SK-MEL-5 (cell line): Measurements from ENCODE around the gene NMU. TPM values are rescaled to one million over a fixed set of nuclear protein-coding genes. Genes with fewer than 3 reads are reported as not detected.
"Not testable (repeated sequence)": the region's sequence is repeated elsewhere in the genome, so short reads cannot be mapped to it uniquely, and the experiment has no call there.

ENCODE experiments used
- DNase-seq: peaks from one replicate; pipeline ENCODE4 v3.0.0-alpha.2; 2016; ENCODE audit warnings: low read depth, low spot score
- in situ Hi-C: cut with HindIII; loops from 2 replicates; pipeline ENCODE4 v1.10.0; 2016; ENCODE audit warnings: low sequenced_read_pairs, high pct_unique_total_duplicates, low pct_unique_long_range_greater_than_20kb
- total RNA-seq: library from RNA; depleted of rRNA; stranded (reverse); fragments of >200 nt; shearing (Covaris generic); gene quantifications from 2 replicates; pipeline ENCODE4 v1.2.3, GENCODE V29; 2014

NMU gene
- total RNA-seq, 1 experiment from 2014 or later: not detected

DNA sequence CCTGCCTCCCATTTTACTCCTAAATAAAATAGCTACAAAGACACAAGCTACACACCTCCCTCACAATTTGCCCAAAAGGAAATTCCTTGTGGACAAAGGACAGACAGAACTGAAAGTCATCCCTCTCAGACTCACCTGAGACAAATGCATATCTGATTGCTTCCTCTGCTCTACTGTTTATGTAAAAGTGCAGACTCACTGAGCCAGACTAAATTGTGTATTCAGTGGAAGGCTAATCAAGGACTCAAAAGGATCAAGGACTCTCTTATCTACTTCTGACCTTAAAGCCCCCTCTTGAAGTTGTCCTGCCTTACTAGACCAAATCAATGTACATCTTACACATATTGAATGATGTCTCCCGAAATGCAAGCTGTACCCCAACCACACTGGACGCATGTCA, 47.9 kb downstream of the NMU start:
- in situ Hi-C loops: no loop called here
- DNase-seq: no peak

DNA sequence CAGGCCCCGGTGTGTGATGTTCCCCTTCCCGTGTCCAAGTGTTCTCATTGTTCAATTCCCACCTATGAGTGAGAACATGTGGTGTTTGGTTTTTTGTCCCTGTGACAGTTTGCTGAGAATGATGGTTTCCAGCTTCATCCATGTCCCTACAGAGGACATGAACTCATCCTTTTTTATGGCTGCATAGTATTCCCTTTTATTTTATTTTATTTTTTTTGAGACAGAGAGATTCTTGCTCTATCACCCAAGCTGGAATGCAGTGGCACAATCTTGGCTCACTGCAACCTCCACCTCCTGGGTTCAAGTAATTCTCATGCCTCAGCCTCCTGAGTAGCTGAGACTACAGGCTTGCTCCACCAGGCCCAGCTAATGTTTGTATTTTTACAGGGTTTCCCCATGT, 53.3 kb downstream of the NMU start:
- DNase-seq, in situ Hi-C loops: not testable (repeated sequence)

GRCh38 chr4:55578341-55579010, 57.6 kb downstream of the NMU start:
- in situ Hi-C loops: no loop called here
- DNase-seq: no peak

- DNase-seq: no peak
- in situ Hi-C loops: no loop called here
Observed at GRCh38 chr4:55575513-55575912, 60.6 kb downstream of the NMU start.

DNA sequence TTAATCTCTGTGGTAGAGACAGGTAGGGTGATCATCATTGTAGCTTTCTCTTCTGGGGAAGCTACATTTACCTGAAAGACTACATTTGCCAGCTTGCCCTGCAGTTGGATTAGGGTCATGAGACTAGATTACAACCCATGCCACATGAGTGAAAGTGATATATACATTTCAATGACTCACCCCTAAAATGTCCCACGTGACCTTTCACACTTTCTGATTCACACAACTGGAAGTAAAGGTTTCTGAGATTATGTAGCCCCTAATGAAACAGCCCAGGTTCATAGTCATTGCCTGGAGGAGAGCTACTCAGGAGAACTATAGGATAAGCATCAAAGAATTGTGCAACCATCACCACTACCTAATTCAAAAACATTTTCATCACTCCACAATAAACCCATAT, 61.8 kb downstream of the NMU start:
- DNase-seq: no peak
- in situ Hi-C loops: no loop called here

DNA sequence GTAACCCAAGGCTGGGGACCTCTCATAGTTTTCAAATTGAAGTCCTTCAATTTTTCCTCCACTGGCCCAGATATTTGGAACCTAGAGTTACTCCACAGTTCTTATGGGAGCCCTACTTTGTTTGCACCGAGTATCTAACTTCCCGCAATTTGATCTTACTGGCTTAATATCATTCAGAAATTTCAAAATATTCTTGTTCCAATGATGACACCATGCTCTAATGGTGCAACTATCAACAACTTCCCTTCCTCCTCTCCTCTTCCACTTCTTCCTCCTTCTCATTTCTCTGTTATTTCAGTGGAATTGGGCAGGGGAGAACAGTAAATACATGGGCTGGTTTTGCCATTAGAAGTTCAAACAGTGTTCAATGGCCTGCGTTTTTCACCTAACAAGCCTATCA, 64.3 kb downstream of the NMU start:
- in situ Hi-C loops: no loop called here

DNA sequence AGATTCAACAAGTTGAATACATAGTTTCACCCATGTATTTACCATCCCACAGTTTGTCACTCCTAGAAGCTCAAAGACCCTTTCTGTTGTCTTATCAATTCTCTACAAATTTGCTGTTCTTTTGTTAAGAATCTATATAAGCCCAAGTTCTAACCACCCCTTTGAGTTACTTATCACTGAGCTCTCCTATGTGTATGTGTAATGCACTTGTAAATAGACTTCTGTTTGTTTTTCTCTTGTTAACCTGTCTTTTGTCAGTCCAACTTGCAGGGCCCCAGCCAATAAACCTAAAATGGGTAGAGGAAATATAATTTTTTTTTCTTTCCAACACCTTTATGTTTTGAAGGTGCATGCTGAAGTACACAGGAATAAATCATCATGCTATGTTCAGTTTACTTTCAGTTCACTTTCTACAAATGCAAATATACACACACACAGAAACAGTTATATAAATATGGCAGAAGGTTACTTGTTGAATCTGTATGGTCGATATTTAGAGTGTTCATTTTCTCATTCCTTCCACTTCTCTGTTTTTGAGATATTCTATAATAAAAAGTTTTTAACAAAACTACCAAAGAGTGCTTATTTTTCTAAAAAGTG, 67.1 kb downstream of the NMU start:
- in situ Hi-C loops: no loop called here
- no peak for DNase-seq

More for the DNA sequence above, 64.3 kb downstream of the NMU start:
- no peak for DNase-seq

GRCh38 chr4:55561889-55562288, 74.2 kb downstream of the NMU start:
- DNase-seq: no peak
- in situ Hi-C loops: no loop called here

- in situ Hi-C loops: no loop called here
- no peak for DNase-seq
Observed at GRCh38 chr4:55560096-55560495, 76.0 kb downstream of the NMU start.

DNA sequence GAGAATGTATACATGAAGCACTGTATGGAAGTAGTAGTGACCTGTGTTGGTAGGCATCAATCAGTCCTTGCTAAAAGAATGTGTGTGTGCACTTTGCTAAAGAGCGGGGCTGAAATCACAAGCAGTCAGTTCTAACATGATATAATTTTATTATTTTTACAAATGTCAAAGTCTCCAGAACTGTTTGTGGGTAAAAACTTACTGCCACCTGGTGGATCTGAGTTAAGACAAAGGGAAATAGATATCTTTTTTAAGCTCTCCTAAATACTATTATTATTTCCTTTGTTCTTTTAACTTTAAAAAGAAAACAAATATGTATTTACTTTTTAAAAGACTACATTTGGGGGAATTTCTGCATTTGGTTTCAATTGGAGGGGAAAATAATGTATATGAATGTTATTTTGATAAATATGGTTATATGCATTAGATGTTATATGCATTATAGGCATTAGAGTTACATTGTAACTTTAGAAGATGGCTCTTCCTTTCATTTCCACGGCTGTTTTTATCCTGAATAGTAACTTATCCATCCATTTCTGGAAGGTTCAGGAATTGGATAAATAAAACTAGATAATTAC, 81.6 kb downstream of the NMU start:
- in situ Hi-C loops: no loop called here
- DNase-seq: peak; percentile 8

DNA sequence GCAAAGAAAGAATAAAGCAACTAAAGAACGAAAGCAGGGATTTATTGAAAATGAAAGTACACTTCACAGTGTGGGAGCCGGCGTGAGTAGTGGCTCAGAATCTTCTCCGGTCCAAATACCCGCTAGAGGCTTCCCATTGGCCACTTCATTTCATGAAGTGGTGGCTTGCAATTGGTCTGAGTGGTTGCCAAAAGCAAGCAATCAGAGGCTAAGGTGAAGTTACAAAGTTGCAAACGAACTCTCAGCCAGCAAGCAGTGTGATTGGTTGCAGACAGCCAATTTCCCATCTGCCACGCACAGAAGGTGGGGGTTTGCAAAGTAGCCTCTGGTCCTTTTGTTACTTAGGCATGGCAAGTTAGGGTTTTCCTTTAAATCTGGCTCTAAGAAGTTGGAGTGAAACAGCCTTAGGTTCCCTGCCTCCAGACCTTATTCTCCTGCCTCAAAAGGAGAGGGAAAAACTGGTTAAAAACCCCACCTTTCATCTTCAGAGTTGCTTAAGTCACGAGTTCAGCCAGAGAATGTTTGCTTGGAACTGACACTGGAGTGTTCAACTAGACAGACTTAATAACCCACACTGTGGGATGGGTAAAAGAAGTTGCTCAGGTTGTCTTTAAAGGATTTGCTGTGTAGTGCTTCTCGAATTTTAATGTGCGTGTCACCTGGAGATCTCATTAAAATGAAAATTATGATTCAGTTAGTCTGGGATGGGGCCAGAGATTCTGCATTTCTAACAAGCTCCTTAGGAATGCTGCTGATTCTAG, 82.5 kb downstream of the NMU start:
- in situ Hi-C loops: no loop called here

GRCh38 chr4:55551964-55552363, 84.1 kb downstream of the NMU start:
- in situ Hi-C loops: not testable (repeated sequence)

More for the DNA sequence above, 82.5 kb downstream of the NMU start:
- peak; percentile 48 for DNase-seq

GRCh38 chr4:55549888-55550287, 86.2 kb downstream of the NMU start:
- no peak for DNase-seq
- in situ Hi-C loops: no loop called here

More at GRCh38 chr4:55551964-55552363, 84.1 kb downstream of the NMU start:
- not testable (repeated sequence) for DNase-seq

DNA sequence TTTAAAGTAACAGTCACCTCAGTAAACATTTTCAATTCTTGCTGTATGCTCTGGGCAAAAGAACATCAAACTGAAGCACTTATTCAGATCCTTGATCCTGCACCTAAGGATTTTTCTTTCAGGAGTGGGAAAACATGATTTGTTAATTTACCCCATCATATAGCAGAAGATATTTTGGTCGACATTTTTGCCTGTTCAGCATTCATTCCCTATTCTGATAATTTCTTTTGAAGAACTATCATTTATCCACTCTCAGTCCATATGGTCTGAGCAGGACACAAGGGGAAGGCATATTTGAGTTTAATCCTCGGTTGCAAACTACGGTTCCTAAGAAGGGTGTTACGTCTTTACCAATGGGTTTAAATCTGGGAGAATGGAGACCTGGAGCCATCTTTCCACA, 88.2 kb downstream of the NMU start:
- in situ Hi-C loops: no loop called here
- no peak for DNase-seq

GRCh38 chr4:55547466-55547770, 88.7 kb downstream of the NMU start:
- in situ Hi-C loops: no loop called here
- DNase-seq: no peak

GRCh38 chr4:55546756-55547465, 89.2 kb downstream of the NMU start, which contains the start of gene CLOCK:
Gene CLOCK, minus strand, starts transcription at chr4:55546909. Its CDS starts 64,124 bp downstream, at chr4:55482785.
- in situ Hi-C loops: no loop called here
- peak; percentile 80 for DNase-seq

- DNase-seq: peak; percentile 78
- in situ Hi-C loops: no loop called here
Observed at GRCh38 chr4:55546506-55546755, 89.7 kb downstream of the NMU start.
